Measurements from ENCODE around the gene MMP11. TPM values are rescaled to one million over a fixed set of nuclear protein-coding genes. Genes with fewer than 3 reads are reported as not detected.

The MMP11 gene
- total RNA-seq, 1 donor from 2014 or later: 5.3 TPM

- no peak for DNase-seq (ENCODE audit: low read depth in 2 of 2)
These were observed 12.6 kb upstream of the MMP11 start for GRCh38 chr22:23760056-23760455.

DNA sequence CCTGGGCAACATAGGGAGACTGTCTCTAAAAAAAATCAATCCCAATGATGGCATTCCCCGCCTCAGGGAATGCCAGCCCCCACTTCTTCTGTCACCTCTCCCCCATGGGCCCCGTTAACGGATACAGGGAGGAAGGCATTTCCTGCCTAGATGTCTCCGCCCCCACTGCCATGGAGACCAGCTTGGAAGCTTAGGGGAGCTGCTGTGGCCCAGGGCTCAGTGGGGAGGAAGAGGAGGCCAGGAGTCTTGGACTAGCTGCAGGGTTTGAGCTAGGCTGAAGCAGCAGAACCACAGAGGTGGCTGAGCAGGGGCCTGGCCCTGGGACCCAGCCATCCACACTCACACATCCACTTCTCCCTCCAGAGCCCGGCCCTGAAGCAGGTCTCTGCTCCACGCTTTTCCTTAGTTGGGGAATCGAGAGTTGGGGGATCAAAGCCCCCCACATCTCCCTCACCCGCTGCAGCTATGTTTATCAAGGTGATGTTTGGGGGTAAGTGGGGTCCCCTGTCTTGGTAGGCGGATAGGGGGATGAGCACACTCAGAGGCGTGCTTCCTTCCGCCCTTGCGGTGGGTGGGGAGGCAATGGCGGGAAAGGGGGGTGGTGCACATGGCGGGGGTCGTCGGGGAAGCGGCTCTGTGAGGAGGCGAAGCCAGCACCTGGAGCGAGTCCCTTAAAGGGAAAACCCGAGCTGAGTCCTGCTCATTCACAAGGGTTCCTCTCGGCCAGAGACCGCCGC, 9.6 kb upstream of the MMP11 start, which contains the start of gene C22orf15:
C22orf15 (plus strand) TSS at position 149 of the 737 bp plus-strand sequence; CDS start at position 466, 317 bp downstream.
- DNase-seq (ENCODE audit: low read depth in 2 of 2): peak in 1 of 2 donors; percentile 45

DNA sequence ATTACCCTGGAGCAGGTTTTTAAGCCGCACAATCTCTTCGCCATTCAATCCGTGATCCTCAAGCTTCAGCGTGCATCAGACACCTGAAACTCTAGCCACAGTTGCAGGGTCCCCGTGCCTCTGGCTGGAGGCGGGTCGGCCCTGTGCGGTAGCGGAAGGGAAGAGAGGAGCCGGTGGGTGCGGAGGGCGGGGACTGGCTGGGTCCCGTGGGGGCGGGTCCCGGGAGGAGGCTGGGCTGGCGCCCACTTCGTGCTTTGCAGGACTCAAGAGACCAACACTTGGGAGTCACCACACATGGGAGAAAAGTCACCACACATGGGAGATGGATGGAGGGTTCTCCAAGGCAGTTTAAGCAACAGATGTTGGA, 9.1 kb upstream of the MMP11 start:
- no peak for DNase-seq (ENCODE audit: low read depth in 2 of 2)

DNA sequence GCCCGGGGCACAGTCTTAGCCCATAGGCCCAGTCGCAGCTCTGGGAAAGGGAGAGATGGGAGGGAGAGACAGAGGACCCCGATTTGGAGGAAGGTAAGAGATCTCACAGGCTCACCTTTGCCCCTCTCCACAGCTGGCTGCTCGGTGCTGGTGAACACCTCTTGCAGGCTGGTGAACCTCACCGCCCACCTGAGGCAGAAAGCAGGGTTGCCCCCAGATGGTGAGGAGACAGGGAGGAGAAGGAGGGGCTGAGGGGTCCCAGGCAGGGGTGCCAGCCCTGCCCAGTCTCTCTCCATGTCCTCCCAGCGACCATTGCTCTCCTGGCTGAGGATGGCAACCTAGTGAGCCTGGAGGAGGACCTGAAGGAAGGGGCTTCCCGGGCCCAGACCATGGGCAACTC, 8.7 kb upstream of the MMP11 start:
- DNase-seq (ENCODE audit: low read depth in 2 of 2): no peak

DNA sequence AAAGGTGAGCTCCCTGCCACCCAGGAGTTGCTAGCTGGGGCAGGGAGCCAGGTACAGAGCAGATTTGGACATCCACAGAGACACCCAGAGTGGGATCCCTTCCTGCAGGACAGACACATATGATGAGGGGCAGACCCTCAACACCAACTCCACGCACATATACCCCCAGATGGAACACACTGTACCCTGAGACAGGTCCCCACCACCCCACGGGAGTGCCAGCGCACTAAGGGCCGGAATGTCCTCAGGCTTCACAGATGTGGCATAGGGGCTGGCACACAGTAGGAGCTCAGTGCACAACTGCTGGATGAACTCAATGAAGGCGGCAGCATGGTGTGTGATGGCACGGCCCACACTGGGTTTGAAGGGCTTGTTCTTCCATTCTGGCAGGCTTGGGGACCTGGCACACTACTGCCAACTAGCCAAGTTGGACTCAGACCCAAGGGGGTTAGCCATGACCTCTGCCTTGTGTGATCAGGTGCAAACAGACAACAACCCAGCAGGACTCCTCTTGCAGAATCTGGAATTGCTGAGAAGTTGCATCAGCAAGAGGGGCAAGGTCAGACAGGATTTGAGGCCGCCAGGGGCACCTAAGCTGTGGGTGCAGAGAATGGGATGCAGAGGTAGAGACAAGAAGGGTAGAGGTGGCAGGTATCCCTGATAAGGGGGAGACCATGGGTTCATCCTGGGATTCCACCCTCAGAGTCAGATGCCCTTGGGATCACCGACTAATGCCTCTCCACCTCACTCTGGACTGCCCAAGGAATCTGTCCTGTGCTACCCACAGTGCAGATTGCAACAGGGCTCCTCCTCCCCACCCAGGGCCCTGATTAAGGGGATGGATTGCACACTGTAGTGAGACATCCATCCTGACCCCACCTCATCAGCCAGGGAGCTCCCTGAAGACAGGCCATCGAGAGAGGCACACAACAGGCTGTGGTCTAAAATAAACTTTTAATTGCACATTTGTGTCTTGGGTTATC, 7.5 kb upstream of the MMP11 start:
- DNase-seq (ENCODE audit: low read depth in 2 of 2): no peak

- no peak for DNase-seq (ENCODE audit: low read depth in 2 of 2)
These were observed 5.4 kb upstream of the MMP11 start for GRCh38 chr22:23767303-23767672.

- DNase-seq (ENCODE audit: low read depth in 2 of 2): peak; percentile 66 to 84
These were observed 4.7 kb upstream of the MMP11 start, which contains the start of gene CHCHD10 for GRCh38 chr22:23767673-23768548. Gene CHCHD10, minus strand, starts transcription at chr22:23767972. Its CDS starts 98 bp downstream, at chr22:23767874.

- no peak for DNase-seq (ENCODE audit: low read depth in 2 of 2)
These were observed 3.2 kb upstream of the MMP11 start for GRCh38 chr22:23769321-23769965.

DNA sequence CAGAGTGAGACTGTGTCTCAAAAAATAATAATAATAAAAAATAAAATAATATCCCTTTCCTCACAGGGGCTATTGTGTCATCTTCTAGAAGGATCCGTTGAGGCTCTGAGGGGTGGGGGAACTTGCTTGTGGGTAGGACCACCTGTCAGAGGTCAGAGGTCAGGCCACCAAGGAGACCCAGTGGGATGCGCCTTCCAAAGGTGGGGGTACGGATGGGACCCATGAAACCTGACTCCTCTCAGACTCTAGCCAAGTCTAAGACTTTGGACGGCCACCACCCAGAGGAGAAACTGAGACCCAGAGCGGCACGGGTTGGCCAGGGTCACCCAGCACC, 367 bp upstream of the MMP11 start:
- DNase-seq (ENCODE audit: low read depth in 2 of 2): no peak

- DNase-seq (ENCODE audit: low read depth in 2 of 2): no peak
These were observed 949 bp downstream of the MMP11 start for GRCh38 chr22:23773483-23774113.

- DNase-seq (ENCODE audit: low read depth in 2 of 2): no peak
These were observed 1.7 kb downstream of the MMP11 start for GRCh38 chr22:23774114-23774921.

- DNase-seq (ENCODE audit: low read depth in 2 of 2): no peak
These were observed 2.3 kb downstream of the MMP11 start for GRCh38 chr22:23774922-23775436.

GRCh38 chr22:23775779-23776375, 3.2 kb downstream of the MMP11 start:
- DNase-seq (ENCODE audit: low read depth in 2 of 2): no peak

DNA sequence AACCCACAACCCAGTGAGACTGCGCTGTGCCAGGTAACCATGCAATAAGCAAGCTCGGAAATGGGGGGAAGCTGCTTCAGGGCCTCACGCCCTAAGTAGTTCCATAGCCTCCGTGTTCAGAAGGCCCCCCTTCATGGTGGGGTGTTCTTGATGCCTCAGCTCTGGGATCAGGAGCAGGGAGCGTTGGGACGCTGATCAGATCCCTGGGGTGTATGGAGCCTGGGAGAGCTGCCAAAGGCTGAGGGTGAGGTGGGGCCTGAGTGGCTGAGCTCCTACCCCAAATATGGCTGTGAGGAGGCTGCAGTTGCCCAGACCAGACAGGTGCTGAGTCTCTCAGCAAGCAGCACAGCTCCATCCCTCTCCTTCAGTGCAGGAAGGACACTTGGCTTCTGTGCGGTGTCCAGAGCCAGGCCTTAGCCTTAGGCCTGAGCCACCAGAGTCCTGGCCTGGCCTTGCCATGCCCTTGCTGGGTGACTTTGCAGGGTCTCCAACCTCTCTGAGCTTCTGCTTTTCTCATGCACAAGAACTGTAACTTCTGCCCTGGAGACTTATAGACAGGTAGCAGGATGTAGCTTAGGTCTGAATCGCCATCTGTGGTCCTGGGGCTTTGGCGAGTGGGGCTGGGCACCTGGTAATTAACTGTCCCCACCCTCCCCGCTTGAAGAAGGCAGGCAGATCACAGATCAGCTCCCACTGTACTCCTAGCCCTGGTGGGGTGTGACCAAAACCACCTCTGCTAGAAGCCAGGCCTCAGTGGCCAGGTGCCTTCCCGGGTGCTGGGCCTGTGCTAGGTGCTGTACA, 5.3 kb downstream of the MMP11 start:
- DNase-seq (ENCODE audit: low read depth in 2 of 2): no peak

- DNase-seq (ENCODE audit: low read depth in 2 of 2): no peak
These were observed 5.9 kb downstream of the MMP11 start for GRCh38 chr22:23778577-23778900.

GRCh38 chr22:23779083-23779482, 6.4 kb downstream of the MMP11 start:
- DNase-seq (ENCODE audit: low read depth in 2 of 2): no peak

DNA sequence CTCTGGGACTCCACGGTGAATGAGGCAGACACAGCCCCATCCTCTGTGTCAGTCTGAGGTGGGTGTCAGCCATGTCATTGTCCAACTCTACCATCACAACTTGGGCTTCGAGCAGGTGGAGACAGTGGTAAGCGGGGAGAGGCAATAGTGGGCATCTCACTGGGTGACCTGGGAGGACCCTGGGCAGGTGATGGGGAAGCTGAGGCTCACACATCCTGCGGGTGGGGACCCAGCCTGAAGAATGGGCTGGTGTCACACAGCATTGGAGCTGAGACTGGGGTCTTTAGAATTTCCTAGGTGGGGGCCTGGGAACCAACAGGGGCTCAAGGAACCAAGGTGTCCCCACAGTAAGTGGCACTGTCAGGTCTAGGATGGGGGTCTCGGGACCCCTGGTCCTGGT, 7.1 kb downstream of the MMP11 start:
- DNase-seq (ENCODE audit: low read depth in 2 of 2): no peak

DNA sequence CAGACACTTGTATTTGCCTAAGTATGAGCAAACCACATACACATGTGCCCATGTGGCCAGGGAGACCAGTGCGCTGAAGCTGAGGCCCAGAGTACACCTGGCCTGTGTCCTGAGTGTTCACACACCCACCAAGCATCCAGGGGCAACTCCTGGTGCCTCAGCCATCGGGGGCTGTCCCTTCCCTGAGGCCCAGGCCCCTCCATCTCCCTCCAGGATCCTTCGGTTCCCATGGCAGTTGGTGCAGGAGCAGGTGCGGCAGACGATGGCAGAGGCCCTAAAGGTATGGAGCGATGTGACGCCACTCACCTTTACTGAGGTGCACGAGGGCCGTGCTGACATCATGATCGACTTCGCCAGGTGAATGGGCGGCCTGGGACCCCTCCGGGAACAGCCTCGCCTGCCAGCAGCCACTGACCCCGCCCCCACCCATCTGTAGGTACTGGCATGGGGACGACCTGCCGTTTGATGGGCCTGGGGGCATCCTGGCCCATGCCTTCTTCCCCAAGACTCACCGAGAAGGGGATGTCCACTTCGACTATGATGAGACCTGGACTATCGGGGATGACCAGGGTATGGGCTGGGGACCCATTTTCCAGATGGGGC, 7.6 kb downstream of the MMP11 start:
- no peak for DNase-seq (ENCODE audit: low read depth in 2 of 2)

All from dermis microvascular lymphatic vessel endothelial cell (primary cell).